K562 (cell line): Measurements from ENCODE around the gene RBFOX1. TPM values are rescaled to one million over a fixed set of nuclear protein-coding genes. Genes with fewer than 3 reads are reported as not detected.

Experiments used
- ATAC-seq: fragments of 200-7000 bp; cut with Tn5 transposase; 3 replicates; pipeline ENCODE4 v1.9.1; 2020; ENCODE audit warnings: moderate library complexity
- BruUV-seq: library from RNA; stranded (reverse); fragments of 400-500 nt; replicated peaks from 2 replicates; lab custom pipeline; 2021; lab: Mats Ljungman, UMichigan
- CTCF ChIA-PET: fragments of 300-600 bp; formaldehyde crosslinking; extraction: SDS; loops from one replicate; lab custom pipeline; 2021; ENCODE audit warnings: low intra/inter-chr PET ratio; lab: Yijun Ruan, JAX
- POLR2A ChIA-PET: fragments of 300-600, 350-650 bp; sonication (Branson Sonifier 250); formaldehyde crosslinking; extraction: SDS; loops from one replicate; lab custom pipeline; 2021; ENCODE audit warnings: antibody characterized with exemption, inconsistent platforms; lab: Yijun Ruan, JAX
- DNase-seq, 4 experiments: peaks; one replicate each; pipeline versions ENCODE4 v3.0.0 to v3.0.0-alpha.2; 2011 to 2018; ENCODE audit warnings: low spot score in 3 of 4, mixed read lengths in 3 of 4; ENCODE audit errors: extremely low read depth in 1 of 4
- FAIRE-seq: peaks from 2 replicates; lab custom pipeline; 2011; peaks lifted over from hg19 to GRCh38; lab: Jason Lieb, UNC
- H2AFZ ChIP-seq: 2 replicates; pipeline ENCODE4 v1.6.0; 2011; ENCODE audit warnings: low read depth, low read length, control low read depth, inconsistent platforms
- H3K27ac ChIP-seq: fragments of 200-600 bp; 3 replicates; pipeline ENCODE4 v1.8.0; 2011; ENCODE audit warnings: low read depth, mild to moderate bottlenecking, control low read depth, inconsistent platforms, low read length, moderate library complexity, mixed read lengths; ENCODE audit errors: extremely low read depth
- H3K27me3 ChIP-seq, 2 experiments: fragments of 300-600 bp in 1 of 2; 2 replicates in 1 of 2; 3 replicates in 1 of 2; pipeline versions ENCODE4 v1.6.0 to v1.8.0; 2011; ENCODE audit warnings: inconsistent platforms in 2 of 2, low read length in 2 of 2, mild to moderate bottlenecking in 1 of 2, mixed read lengths in 1 of 2, moderate library complexity in 1 of 2; ENCODE audit not compliant: control insufficient read depth in 2 of 2, insufficient read depth in 2 of 2
- H3K36me3 ChIP-seq: fragments of 300-600 bp; 3 replicates; pipeline ENCODE4 v1.8.0; 2011; ENCODE audit warnings: mild to moderate bottlenecking, low read length, inconsistent platforms; ENCODE audit not compliant: control insufficient read depth, insufficient read depth
- H3K4me1 ChIP-seq, 2 experiments: fragments of 200-600 bp in 1 of 2; replicated peaks in 1 of 2; 2 replicates in 1 of 2; 3 replicates in 1 of 2; pipeline versions ENCODE4 v1.5.1 to v1.8.0; 2011; ENCODE audit warnings: inconsistent platforms in 2 of 2, low read length in 2 of 2, mild to moderate bottlenecking in 1 of 2, mixed read lengths in 1 of 2, moderate library complexity in 1 of 2; ENCODE audit not compliant: control insufficient read depth in 2 of 2, insufficient read depth in 2 of 2
- H3K4me2 ChIP-seq: 2 replicates; pipeline ENCODE4 v1.6.1; 2011; ENCODE audit warnings: low read length, control low read depth, inconsistent platforms, mixed read lengths; ENCODE audit not compliant: insufficient read depth
- H3K4me3 ChIP-seq: fragments of 200-600 bp; sonication (generic), shearing (Covaris generic); 2 replicates; pipeline ENCODE4 v1.5.1; 2016; ENCODE audit warnings: control low read depth, inconsistent platforms
- H3K79me2 ChIP-seq: fragments of 200-600 bp; 3 replicates; pipeline ENCODE4 v1.8.0; 2011; ENCODE audit warnings: low read length, inconsistent platforms; ENCODE audit not compliant: control insufficient read depth, insufficient read depth
- H3K9ac ChIP-seq, 2 experiments: 2 replicates each; pipeline versions ENCODE4 v1.6.0 to v1.6.1; 2011; ENCODE audit warnings: low read depth in 2 of 2, low read length in 2 of 2, control low read depth in 1 of 2, inconsistent platforms in 1 of 2, mild to moderate bottlenecking in 1 of 2, mixed read lengths in 1 of 2; ENCODE audit not compliant: insufficient read depth in 1 of 2
- H3K9me1 ChIP-seq: one replicate; pipeline ENCODE4 v1.6.0; 2011; ENCODE audit warnings: inconsistent platforms, mild to moderate bottlenecking, low read length, moderate library complexity; ENCODE audit not compliant: control insufficient read depth, insufficient read depth
- H3K9me3 ChIP-seq: replicated peaks from 2 replicates; pipeline ENCODE4 v1.5.1; 2011; ENCODE audit warnings: low read depth, low read length, inconsistent platforms; ENCODE audit not compliant: control insufficient read depth, insufficient read depth
- H4K20me1 ChIP-seq: replicated peaks from 2 replicates; pipeline ENCODE4 v1.6.1; 2011; ENCODE audit warnings: low read length, inconsistent platforms, mixed read lengths; ENCODE audit not compliant: control insufficient read depth, insufficient read depth
- BRF1 ChIP-seq: IDR thresholded peaks from 3 replicates; pipeline ENCODE4 v1.6.1; 2011; ENCODE audit warnings: borderline replicate concordance, mild to moderate bottlenecking; ENCODE audit not compliant: insufficient read length; ENCODE audit errors: extremely low read depth
- EP300 ChIP-seq: IDR thresholded peaks from 2 replicates; pipeline ENCODE4 v1.6.1; 2012; ENCODE audit warnings: low read length, improper control_type of control experiment
- FOXJ3 ChIP-seq: sonication (generic); formaldehyde crosslinking; IDR thresholded peaks from 2 replicates; pipeline ENCODE4 v1.4.0; 2020; ENCODE audit warnings: mild to moderate bottlenecking, missing genetic modification reagents
- GTF2B ChIP-seq: IDR thresholded peaks from 2 replicates; pipeline ENCODE4 v1.6.1; 2011; ENCODE audit not compliant: insufficient read length; ENCODE audit errors: extremely low read depth
- IRF1 ChIP-seq: sonication (generic); formaldehyde crosslinking; IDR thresholded peaks from 2 replicates; pipeline ENCODE4 v1.8.0; 2022; ENCODE audit warnings: missing genetic modification reagents, mild to moderate bottlenecking, borderline replicate concordance
- MBD2 ChIP-seq: sonication (generic); IDR thresholded peaks from 2 replicates; pipeline ENCODE4 v1.6.1; 2016; ENCODE audit warnings: low read depth, borderline replicate concordance
- MTF1 ChIP-seq: fragments of 250-450 bp; sonication (Bioruptor Pico); IDR thresholded peaks from 2 replicates; pipeline ENCODE4 v1.9.0; 2021; ENCODE audit warnings: moderate library complexity, mild to moderate bottlenecking, inconsistent platforms, borderline replicate concordance
- NELFE ChIP-seq: IDR thresholded peaks from 2 replicates; pipeline ENCODE4 v1.6.1; 2011; ENCODE audit warnings: mild to moderate bottlenecking; ENCODE audit not compliant: insufficient read depth, insufficient read length
- PHB ChIP-seq: fragments of 250-450 bp; sonication (Bioruptor Pico); IDR thresholded peaks from 2 replicates; pipeline ENCODE4 v1.5.0; 2021
- PHTF2 ChIP-seq: fragments of 250-450 bp; sonication (Bioruptor Pico); IDR thresholded peaks from 2 replicates; pipeline ENCODE4 v1.5.0; 2021; ENCODE audit warnings: mild to moderate bottlenecking
- SNRNP70 ChIP-seq: fragments of 200-400 bp; formaldehyde crosslinking; optimal IDR thresholded peaks from 2 replicates; pipeline ENCODE3; 2017; ENCODE audit warnings: low read depth, low read length
- STAG1 ChIP-seq: sonication (generic); formaldehyde crosslinking; IDR thresholded peaks from 2 replicates; pipeline ENCODE4 v1.5.0; 2020; ENCODE audit warnings: missing genetic modification reagents, borderline replicate concordance
- U2AF2 ChIP-seq: fragments of 200-400 bp; formaldehyde crosslinking; optimal IDR thresholded peaks from 2 replicates; pipeline ENCODE3; 2017; ENCODE audit warnings: low read depth, mild to moderate bottlenecking, low read length
- XRCC3 ChIP-seq: fragments of 450-650 bp; IDR thresholded peaks from 2 replicates; pipeline ENCODE4 v1.6.1; 2017; ENCODE audit warnings: mild to moderate bottlenecking, moderate library complexity
- ZNF253 ChIP-seq: fragments of 250-450 bp; sonication (Bioruptor Pico); conservative IDR thresholded peaks from 2 replicates; pipeline ENCODE4 v1.6.1; 2021; ENCODE audit warnings: mild to moderate bottlenecking
- ZNF354B ChIP-seq: fragments of 250-450 bp; sonication (Bioruptor Pico); IDR thresholded peaks from 2 replicates; pipeline ENCODE4 v1.4.0; 2020
- ZNF785 ChIP-seq: fragments of 250-450 bp; sonication (Bioruptor Pico); IDR thresholded peaks from 2 replicates; pipeline ENCODE4 v1.4.0; 2020; ENCODE audit warnings: mild to moderate bottlenecking
- WGBS: fragments of 100-300 bp; shearing (Covaris generic); methylation state at CpG from one replicate; pipeline ENCODE4 v1.1.6; 2016; ENCODE audit warnings: low coverage, mixed read lengths; ENCODE audit not compliant: insufficient coverage; ENCODE audit errors: missing lambda C conversion rate; 5-methylcytosine and 5-hydroxymethylcytosine counted together
- in situ Hi-C: fragments of 300-500 bp; cut with MboI; formaldehyde crosslinking; loops from 4 replicates; pipeline ENCODE4 v1.15.0; 2018; ENCODE audit warnings: inconsistent platforms, mixed read lengths
- intact Hi-C: fragments of 100-400 bp; cut with micrococcal nuclease; formaldehyde crosslinking; loops from 2 replicates; pipeline ENCODE4 v1.14.2; 2022
- polyA plus RNA-seq, 8 experiments: library from polyadenylated mRNA; depleted of rRNA in 4 of 8; stranded (reverse) in 5 of 8; unstranded in 3 of 8; fragments of >200 nt; fragmentation: Nextera tagmentation in 2 of 8; fragmentation: Illumina TruSeq in 1 of 8; extraction: Ambion mirVana in 2 of 8; extraction: Trizol in 1 of 8; gene quantifications; 2 replicates each; pipeline versions ENCODE4 v1.2.1 to v1.2.3, GENCODE V29; 2011 to 2014; ENCODE audit warnings: inconsistent platforms in 1 of 8, missing spikeins in 1 of 8
- total RNA-seq, 7 experiments: library from RNA; depleted of rRNA in 6 of 7; stranded (reverse); fragments of >200 nt in 6 of 7; fragmentation: Illumina TruSeq in 2 of 7; extraction: Trizol in 2 of 7; gene quantifications; 2 replicates each; pipeline versions ENCODE4 v1.2.1 to v1.2.3, GENCODE V29; 2011 to 2021; ENCODE audit warnings: low replicate concordance in 1 of 7

RBFOX1 gene
- total and polyA plus RNA-seq, 9 of the 15 experiments (the other 6 are each of a cell fraction or from before 2014, with no cell fraction given): 0.03 TPM; not detected in 8

GRCh38 chr16:7644811-7645210 lies 312.2 kb downstream of the RBFOX1 start:
- TF ChIP-seq NELFE (no peak), PHTF2 (CRISPR knock-in tag) (no peak), U2AF2 (no peak), ZNF253 (CRISPR knock-in tag) (no peak), XRCC3 (no peak), IRF1 (CRISPR knock-in tag) (no peak), ZNF354B (no peak), BRF1 (no peak), MBD2 (no peak), GTF2B (no peak), PHB (no peak), EP300 (no peak), ZNF785 (CRISPR knock-in tag) (no peak), MTF1 (CRISPR knock-in tag) (no peak), SNRNP70 (no peak), FOXJ3 (no peak), STAG1 (CRISPR knock-in tag) (no peak)
- TF ChIP-seq, all 486 proteins: peak for 0
- H3K4me3 ChIP-seq: no peak overlapping the region
- no peak for FAIRE-seq
- no peak overlapping the region for H2AFZ ChIP-seq
- H4K20me1 ChIP-seq: peaks cover 3% of the 10 kb centered on the region; the same call in 1 of the 2 replicates
- in situ Hi-C loops (no loop called here), intact Hi-C loops (no loop called here)
- no TSS peak for BruUV-seq
- H3K36me3 ChIP-seq: no peaks in the 10 kb centered on the region
- no peak overlapping the region for H3K9ac ChIP-seq
- no peaks in the 10 kb centered on the region for H3K9me3 ChIP-seq
- DNase-seq: no peak
- POLR2A ChIA-PET: no interaction called here
- WGBS: 1% methylated on average over 5 of the region's 5 CpGs
- H3K27ac ChIP-seq: no peak overlapping the region
- no peaks in the 10 kb centered on the region for H3K9me1 ChIP-seq
- no peak for ATAC-seq
- H3K4me1 ChIP-seq: no peaks in the 10 kb centered on the region
- H3K27me3 ChIP-seq: peaks cover 3 to 8% of the 10 kb centered on the region in 2 experiments; a peak in 1 of 5 replicates
- no peak overlapping the region for H3K4me2 ChIP-seq
- no peaks in the 10 kb centered on the region for H3K79me2 ChIP-seq
- CTCF ChIA-PET: no interaction called here
